ENCODE measurements around the gene CDK7. TPM values are rescaled to one million over a fixed set of nuclear protein-coding genes. Genes with fewer than 3 reads are reported as not detected.

Gene CDK7
- total and polyA plus RNA-seq, 9 of the 15 experiments (the other 6 are each of a cell fraction or from before 2014, with no cell fraction given) = 41.7 to 143 (median 65.3) TPM

DNA sequence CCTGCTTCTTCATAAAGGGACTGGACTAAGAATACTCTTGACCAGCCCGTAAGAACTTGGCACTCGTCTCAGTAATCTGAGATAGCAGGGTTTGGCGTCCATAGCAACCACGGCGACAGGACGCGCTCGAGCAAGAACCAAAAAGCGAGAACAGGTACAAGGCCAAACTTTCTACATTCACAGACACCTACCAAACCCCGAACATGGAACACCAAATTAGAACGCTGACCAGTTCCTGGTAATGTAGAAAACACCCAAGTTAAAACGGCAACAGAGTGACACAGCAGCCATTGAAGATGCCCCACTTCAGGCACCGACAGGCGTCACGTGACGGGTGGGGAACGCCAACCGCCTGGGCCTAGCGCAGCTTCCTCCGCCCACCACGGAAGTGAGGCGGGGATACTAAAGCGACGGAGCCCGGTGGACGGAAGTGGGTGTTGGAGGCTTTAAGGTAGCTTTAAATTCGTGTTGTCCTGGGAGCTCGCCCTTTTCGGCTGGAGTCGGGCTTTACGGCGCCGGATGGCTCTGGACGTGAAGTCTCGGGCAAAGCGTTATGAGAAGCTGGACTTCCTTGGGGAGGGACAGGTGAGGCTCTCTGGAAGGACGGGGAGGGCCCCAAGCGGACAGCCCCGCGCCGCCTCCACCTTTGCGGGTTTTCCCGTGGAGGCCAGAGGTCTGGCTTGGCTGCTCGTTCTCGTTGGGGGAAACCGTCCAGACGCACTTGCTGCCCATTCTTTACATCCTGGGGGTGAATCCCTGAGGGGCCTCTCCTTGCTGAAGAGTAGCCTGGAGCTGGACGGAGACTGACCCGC lies at the start of gene CDK7 (continued):
- TF ChIP-seq NBN (IDR thresholded peaks at IDR 0.05; ENCODE audit: low read depth) (peak; percentile 72), MECOM (CRISPR knock-in tag; IDR thresholded peaks at IDR 0.05) (0 out of 2 replicates have a peak, but pooled peaks have one; percentile 56), NFATC3 (IDR thresholded peaks at IDR 0.05) (no peak), SUPT5H (IDR thresholded peaks at IDR 0.05) (peak; percentile 84), FOXP1 (CRISPR knock-in tag; IDR thresholded peaks at IDR 0.05) (peak; percentile 22; the same call in 1 of the 2 replicates), FOXM1 (IDR thresholded peaks at IDR 0.05; ENCODE audit: low read depth) (peak; percentile 54), FOXM1 (CRISPR knock-in tag; IDR thresholded peaks at IDR 0.05; ENCODE audit: low read depth) (0 out of 2 replicates have a peak, but pooled peaks have one; percentile 43), RFX1 (IDR thresholded peaks at IDR 0.05) (peak; percentile 96), MXI1 (IDR thresholded peaks at IDR 0.05; ENCODE audit: low read depth, low read length) (peak; percentile 71), CBX3 (IDR thresholded peaks at IDR 0.05; ENCODE audit: borderline replicate concordance in 1 of 2, low read length in 2 of 2) (0 out of 3 replicates have a peak, but pooled peaks of 1 of the 2 experiments have one; percentile 66), PHF20 (IDR thresholded peaks at IDR 0.05; ENCODE audit: partially characterized antibody) (peak; percentile 86), FOXJ2 (tag; IDR thresholded peaks at IDR 0.05) (peak; percentile 78; the same call in 1 of the 2 replicates), CHD4 (IDR thresholded peaks at IDR 0.05; ENCODE audit: insufficient read depth, insufficient replicate concordance, low read depth, low read length, poor library complexity, severe bottlenecking) (no peak), NCOA2 (IDR thresholded peaks at IDR 0.05; ENCODE audit: partially characterized antibody in 2 of 2) (no peak), ZBTB7A (IDR thresholded peaks at IDR 0.05; ENCODE audit: borderline replicate concordance, control insufficient read depth, low read depth, low read length) (0 out of 2 replicates have a peak, but pooled peaks have one; percentile 37), ZNF696 (CRISPR knock-in tag; conservative IDR thresholded peaks at IDR 0.05) (no peak), CHD2 (IDR thresholded peaks at IDR 0.05; ENCODE audit: low read depth, low read length) (0 out of 2 replicates have a peak, but pooled peaks have one; percentile 17), POLR2A (conservative IDR thresholded peaks at IDR 0.05) (peak; percentile 89), ZNF324 (CRISPR knock-in tag; IDR thresholded peaks at IDR 0.05) (0 out of 2 replicates have a peak, but pooled peaks have one; percentile 17), KAT2B (IDR thresholded peaks at IDR 0.05; ENCODE audit: low read depth, low read length) (no peak), PHF8 (IDR thresholded peaks at IDR 0.05; ENCODE audit: borderline replicate concordance, low read length) (peak; percentile 87; the same call in 1 of the 2 replicates)
- TF ChIP-seq, protein P1, sequence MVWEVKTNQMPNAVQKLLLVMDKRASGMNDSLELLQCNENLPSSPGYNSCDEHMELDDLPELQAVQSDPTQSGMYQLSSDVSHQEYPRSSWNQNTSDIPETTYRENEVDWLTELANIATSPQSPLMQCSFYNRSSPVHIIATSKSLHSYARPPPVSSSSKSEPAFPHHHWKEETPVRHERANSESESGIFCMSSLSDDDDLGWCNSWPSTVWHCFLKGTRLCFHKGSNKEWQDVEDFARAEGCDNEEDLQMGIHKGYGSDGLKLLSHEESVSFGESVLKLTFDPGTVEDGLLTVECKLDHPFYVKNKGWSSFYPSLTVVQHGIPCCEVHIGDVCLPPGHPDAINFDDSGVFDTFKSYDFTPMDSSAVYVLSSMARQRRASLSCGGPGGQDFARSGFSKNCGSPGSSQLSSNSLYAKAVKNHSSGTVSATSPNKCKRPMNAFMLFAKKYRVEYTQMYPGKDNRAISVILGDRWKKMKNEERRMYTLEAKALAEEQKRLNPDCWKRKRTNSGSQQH (CRISPR knock-in tag; IDR thresholded peaks at IDR 0.05) = no peak
- TF ChIP-seq, protein P2, sequence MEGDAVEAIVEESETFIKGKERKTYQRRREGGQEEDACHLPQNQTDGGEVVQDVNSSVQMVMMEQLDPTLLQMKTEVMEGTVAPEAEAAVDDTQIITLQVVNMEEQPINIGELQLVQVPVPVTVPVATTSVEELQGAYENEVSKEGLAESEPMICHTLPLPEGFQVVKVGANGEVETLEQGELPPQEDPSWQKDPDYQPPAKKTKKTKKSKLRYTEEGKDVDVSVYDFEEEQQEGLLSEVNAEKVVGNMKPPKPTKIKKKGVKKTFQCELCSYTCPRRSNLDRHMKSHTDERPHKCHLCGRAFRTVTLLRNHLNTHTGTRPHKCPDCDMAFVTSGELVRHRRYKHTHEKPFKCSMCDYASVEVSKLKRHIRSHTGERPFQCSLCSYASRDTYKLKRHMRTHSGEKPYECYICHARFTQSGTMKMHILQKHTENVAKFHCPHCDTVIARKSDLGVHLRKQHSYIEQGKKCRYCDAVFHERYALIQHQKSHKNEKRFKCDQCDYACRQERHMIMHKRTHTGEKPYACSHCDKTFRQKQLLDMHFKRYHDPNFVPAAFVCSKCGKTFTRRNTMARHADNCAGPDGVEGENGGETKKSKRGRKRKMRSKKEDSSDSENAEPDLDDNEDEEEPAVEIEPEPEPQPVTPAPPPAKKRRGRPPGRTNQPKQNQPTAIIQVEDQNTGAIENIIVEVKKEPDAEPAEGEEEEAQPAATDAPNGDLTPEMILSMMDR (IDR thresholded peaks at IDR 0.05 in 2 of 3, conservative IDR thresholded peaks at IDR 0.05 in 1 of 3; ENCODE audit: insufficient read depth in 2 of 3, low read depth in 1 of 3, low read length in 3 of 3) = peak in 1 of 3 experiments; percentile 11; a peak in 1 of 6 replicates
- TF ChIP-seq, protein P3, sequence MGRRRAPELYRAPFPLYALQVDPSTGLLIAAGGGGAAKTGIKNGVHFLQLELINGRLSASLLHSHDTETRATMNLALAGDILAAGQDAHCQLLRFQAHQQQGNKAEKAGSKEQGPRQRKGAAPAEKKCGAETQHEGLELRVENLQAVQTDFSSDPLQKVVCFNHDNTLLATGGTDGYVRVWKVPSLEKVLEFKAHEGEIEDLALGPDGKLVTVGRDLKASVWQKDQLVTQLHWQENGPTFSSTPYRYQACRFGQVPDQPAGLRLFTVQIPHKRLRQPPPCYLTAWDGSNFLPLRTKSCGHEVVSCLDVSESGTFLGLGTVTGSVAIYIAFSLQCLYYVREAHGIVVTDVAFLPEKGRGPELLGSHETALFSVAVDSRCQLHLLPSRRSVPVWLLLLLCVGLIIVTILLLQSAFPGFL (CRISPR knock-in tag; IDR thresholded peaks at IDR 0.05) = peak; percentile 90; the same call in 1 of the 2 replicates

Measured in K562 (cell line).